Uterus (tissue), 4 donors: ENCODE measurements around the gene SEMA3B. TPM values are rescaled to one million over a fixed set of nuclear protein-coding genes. Genes with fewer than 3 reads are reported as not detected.

Experiments
- microRNA-seq: library from miRNA; unstranded; fragments of <30 nt; microRNA quantifications from one replicate; pipeline ENCODE4, GENCODE V29; 2016; ENCODE audit warnings: borderline microRNAs expressed, borderline replicate concordance
- small RNA-seq: library from RNA; depleted of rRNA; stranded (forward); fragments of <200 nt; gene quantifications from one replicate; pipeline ENCODE3, GENCODE V24; 2016
- total RNA-seq, 4 donors: library from RNA; depleted of rRNA in 3 of 4; stranded (reverse); fragments of >200 nt in 3 of 4; gene quantifications; one replicate each; pipeline versions ENCODE4 v1.1.0 to v1.2.4, GENCODE V29; 2014 to 2023
- donor health status: DM: yes; HTN: yes; CAD: no.

SEMA3B gene
- total RNA-seq, 4 donors from 2014 or later: 24.1 to 113 (median 77.2) TPM

Small RNAs within 50 kb of the gene (microRNA-seq; reads per million reads assigned to microRNA genes)
- not detected for gene MIR5787

Small RNAs within 50 kb of the gene (small RNA-seq; reads per million reads assigned to genes)
- not detected for gene MIR5787

Other genes with a start within 250 kb of the SEMA3B start
- gene RBM5, start 180.2 kb upstream of the SEMA3B start, total RNA-seq: 100 to 1,000 TPM; 154 to 345 (median 197) TPM
- gene SEMA3F, start 113.8 kb upstream of the SEMA3B start, total RNA-seq: 10 to 100 TPM; 10.5 to 33.1 (median 12.9) TPM
- not detected for gene GNAT1, start 77.5 kb upstream of the SEMA3B start, total RNA-seq
- gene SLC38A3, start 63.9 kb upstream of the SEMA3B start, total RNA-seq: 1 to 10 TPM in 1 of 4 donors, under 1 TPM in 1, not detected in 2; 0.69 to 4.1 TPM
- gene GNAI2, start 32.9 kb upstream of the SEMA3B start, total RNA-seq: 100 to 1,000 TPM; 123 to 325 (median 173) TPM
- gene LSMEM2, start 9.9 kb downstream of the SEMA3B start, total RNA-seq: 1 to 10 TPM in 1 of 4 donors, under 1 TPM in 1, not detected in 2; 0.90 to 1.5 TPM
- 10 to 100 TPM; 14.1 to 81.5 (median 25.1) TPM for gene IFRD2, start 23.3 kb downstream of the SEMA3B start, total RNA-seq
- gene HYAL3, start 30.3 kb downstream of the SEMA3B start, total RNA-seq: 1 to 10 TPM in 3 of 4 donors, not detected in 1; 1.9 to 3.9 (median 3.3) TPM
- gene NAA80, start 30.3 kb downstream of the SEMA3B start, total RNA-seq: 10 to 100 TPM in 3 of 4 donors, 1 to 10 TPM in 1; 4.7 to 33.5 (median 24.0) TPM
- gene HYAL1, start 34.4 kb downstream of the SEMA3B start, total RNA-seq: 10 to 100 TPM in 3 of 4 donors, 1 to 10 TPM in 1; 2.1 to 30.5 (median 22.1) TPM
- 100 to 1,000 TPM; 112 to 289 (median 166) TPM for gene HYAL2, start 53.6 kb downstream of the SEMA3B start, total RNA-seq
- 10 to 100 TPM in 3 of 4 donors, 1 to 10 TPM in 1; 9.0 to 25.1 (median 21.3) TPM for gene TUSC2, start 59.1 kb downstream of the SEMA3B start, total RNA-seq
- gene RASSF1, start 71.7 kb downstream of the SEMA3B start, total RNA-seq: 100 to 1,000 TPM in 1 of 4 donors, 10 to 100 TPM in 3; 42.1 to 114 (median 44.6) TPM
- gene ZMYND10, start 76.6 kb downstream of the SEMA3B start, total RNA-seq: 10 to 100 TPM in 1 of 4 donors, 1 to 10 TPM in 3; 1.5 to 11.4 (median 4.9) TPM
- 10 to 100 TPM; 11.8 to 26.2 (median 16.0) TPM for gene NPRL2, start 81.6 kb downstream of the SEMA3B start, total RNA-seq
- gene CYB561D2, start 81.7 kb downstream of the SEMA3B start, total RNA-seq: 10 to 100 TPM in 2 of 4 donors, 1 to 10 TPM in 2; 3.6 to 23.8 (median 11.3) TPM
- gene TMEM115, start 90.4 kb downstream of the SEMA3B start, total RNA-seq: 10 to 100 TPM; 24.1 to 61.7 (median 37.0) TPM
- 1 to 10 TPM in 2 of 4 donors, under 1 TPM in 1, not detected in 1; under 0.01 to 6.1 (median 5.3) TPM for gene CACNA2D2, start 234.5 kb downstream of the SEMA3B start, total RNA-seq